Liver (tissue), 9 donors: ENCODE results near the gene CFAP90. TPM values are rescaled to one million over a fixed set of nuclear protein-coding genes. Genes with fewer than 3 reads are reported as not detected.

ENCODE experiments used
- DNase-seq: peaks from one replicate; pipeline ENCODE4 v3.0.0-alpha.2; 2017; ENCODE audit warnings: low spot score
- H3K27ac ChIP-seq, 2 donors: one replicate each; pipeline ENCODE4 v1.7.0; 2013; ENCODE audit warnings: inconsistent platforms in 2 of 2, low read length in 2 of 2, control low read depth in 1 of 2, low read depth in 1 of 2, mild to moderate bottlenecking in 1 of 2
- H3K27me3 ChIP-seq, 4 donors: one replicate each; pipeline versions ENCODE4 v1.6.1 to v1.7.0; 2013; ENCODE audit warnings: low read length in 3 of 4, inconsistent platforms in 1 of 4, mild to moderate bottlenecking in 1 of 4, moderate library complexity in 1 of 4; ENCODE audit not compliant: control insufficient read depth in 4 of 4, insufficient read depth in 4 of 4
- H3K36me3 ChIP-seq, 4 donors: one replicate each; pipeline versions ENCODE4 v1.6.1 to v1.7.0; 2013; ENCODE audit warnings: low read length in 3 of 4, mild to moderate bottlenecking in 3 of 4, low read depth in 1 of 4, moderate library complexity in 1 of 4; ENCODE audit not compliant: control insufficient read depth in 4 of 4, insufficient read depth in 3 of 4
- H3K4me1 ChIP-seq, 4 donors: one replicate each; pipeline versions ENCODE4 v1.6.1 to v1.7.0; 2013; ENCODE audit warnings: low read length in 3 of 4, mild to moderate bottlenecking in 3 of 4, moderate library complexity in 1 of 4; ENCODE audit not compliant: control insufficient read depth in 4 of 4, insufficient read depth in 4 of 4
- H3K4me3 ChIP-seq, 3 donors: one replicate each; pipeline versions ENCODE4 v1.6.1 to v1.7.0; 2013; ENCODE audit warnings: low read length in 3 of 3, control low read depth in 1 of 3, low read depth in 1 of 3, mild to moderate bottlenecking in 1 of 3
- H3K9ac ChIP-seq, 2 donors: one replicate each; pipeline ENCODE4 v1.7.0; 2013; ENCODE audit warnings: low read length in 2 of 2, mild to moderate bottlenecking in 2 of 2, moderate library complexity in 2 of 2, control low read depth in 1 of 2, low read depth in 1 of 2
- H3K9me3 ChIP-seq, 4 donors: one replicate each; pipeline versions ENCODE4 v1.6.1 to v1.7.0; 2013; ENCODE audit warnings: low read length in 3 of 4; ENCODE audit not compliant: control insufficient read depth in 4 of 4
- FOXA1 ChIP-seq: IDR thresholded peaks from 2 replicates; pipeline ENCODE4 v1.6.1; 2016; ENCODE audit warnings: antibody characterized with exemption
- GABPA ChIP-seq, 2 donors: IDR thresholded peaks in 1 of 2; conservative IDR thresholded peaks in 1 of 2; 2 replicates each; pipeline ENCODE4 v1.6.1; 2016; ENCODE audit warnings: antibody characterized with exemption in 2 of 2, mild to moderate bottlenecking in 1 of 2, moderate library complexity in 1 of 2
- JUND ChIP-seq, 2 donors: IDR thresholded peaks; 2 replicates each; pipeline ENCODE4 v1.6.1; 2016; ENCODE audit warnings: antibody characterized with exemption in 2 of 2
- NR2F2 ChIP-seq: IDR thresholded peaks from 2 replicates; pipeline ENCODE4 v1.6.1; 2016; ENCODE audit warnings: antibody characterized with exemption
- WGBS: extraction: QIAGEN DNeasy Blood & Tissue Kit; methylation state at CpG from one replicate; pipeline ENCODE4 v1.1.7; 2013; 5-methylcytosine and 5-hydroxymethylcytosine counted together
- polyA plus RNA-seq, 2 donors: library from polyadenylated mRNA; stranded (reverse) in 1 of 2; unstranded in 1 of 2; fragments of 200-250 nt in 1 of 2; fragments of >200 nt in 1 of 2; fragmentation: Nextera tagmentation in 1 of 2; extraction: Ambion mirVana in 1 of 2; gene quantifications; one replicate each; pipeline versions ENCODE4 v1.2.1 to v1.2.3, GENCODE V29; 2013 to 2015
- total RNA-seq, 2 donors: library from RNA; depleted of rRNA; stranded (reverse); fragments of >200 nt; gene quantifications; one replicate each; pipeline ENCODE4 v1.2.3, GENCODE V29; 2014
- TF ChIP-seq, protein P1 (sequence below): IDR thresholded peaks from 2 replicates; pipeline ENCODE4 v1.6.1; 2016; ENCODE audit warnings: antibody characterized with exemption
- donor health status: healthy.
- donor health status: healthy.
- donor health status: healthy.
- donor health status: healthy.
- donor health status: healthy.

CFAP90 gene
- total and polyA plus RNA-seq, 4 donors = 0.42 to 1.0 (median 0.59) TPM

DNA sequence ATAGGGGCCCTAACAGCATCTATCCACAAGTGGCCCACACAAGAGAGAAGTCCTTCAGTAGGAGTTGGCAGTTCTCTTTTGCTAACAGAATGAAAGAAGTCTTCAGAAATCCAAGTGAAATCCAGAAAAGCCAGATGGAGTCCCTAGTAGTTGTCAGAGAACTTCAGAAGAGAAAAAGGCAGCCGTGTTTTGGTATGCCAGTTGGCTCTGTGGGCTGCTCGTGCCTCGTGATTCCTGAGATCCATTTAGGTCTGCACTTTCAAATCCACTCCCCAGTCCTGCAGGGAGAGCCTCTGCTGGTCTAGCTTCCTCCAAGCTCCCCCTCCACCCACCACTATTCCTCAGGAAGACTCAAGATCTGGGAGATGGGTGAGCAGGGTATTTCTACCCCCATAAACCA is 69.0 kb downstream of the CFAP90 start:
- Histone ChIP-seq H3K36me3 (no peaks in the 10 kb centered on the region), H3K4me1 (no peaks in the 10 kb centered on the region), H3K4me3 (no peak overlapping the region), H3K27me3 (peaks cover 0 to 8% (median 2%) of the 10 kb centered on the region in 4 donors), H3K9me3 (no peaks in the 10 kb centered on the region), H3K9ac (no peak overlapping the region), H3K27ac (no peak overlapping the region)
- WGBS = 35% methylated on average over 3 of the region's 3 CpGs
- no peak for DNase-seq
- TF ChIP-seq NR2F2 (no peak), GABPA (IDR thresholded peaks at IDR 0.05 in 1 of 2, conservative IDR thresholded peaks at IDR 0.05 in 1 of 2) (no peak), JUND (IDR thresholded peaks at IDR 0.05) (no peak), FOXA1 (no peak)
- TF ChIP-seq, protein P1, sequence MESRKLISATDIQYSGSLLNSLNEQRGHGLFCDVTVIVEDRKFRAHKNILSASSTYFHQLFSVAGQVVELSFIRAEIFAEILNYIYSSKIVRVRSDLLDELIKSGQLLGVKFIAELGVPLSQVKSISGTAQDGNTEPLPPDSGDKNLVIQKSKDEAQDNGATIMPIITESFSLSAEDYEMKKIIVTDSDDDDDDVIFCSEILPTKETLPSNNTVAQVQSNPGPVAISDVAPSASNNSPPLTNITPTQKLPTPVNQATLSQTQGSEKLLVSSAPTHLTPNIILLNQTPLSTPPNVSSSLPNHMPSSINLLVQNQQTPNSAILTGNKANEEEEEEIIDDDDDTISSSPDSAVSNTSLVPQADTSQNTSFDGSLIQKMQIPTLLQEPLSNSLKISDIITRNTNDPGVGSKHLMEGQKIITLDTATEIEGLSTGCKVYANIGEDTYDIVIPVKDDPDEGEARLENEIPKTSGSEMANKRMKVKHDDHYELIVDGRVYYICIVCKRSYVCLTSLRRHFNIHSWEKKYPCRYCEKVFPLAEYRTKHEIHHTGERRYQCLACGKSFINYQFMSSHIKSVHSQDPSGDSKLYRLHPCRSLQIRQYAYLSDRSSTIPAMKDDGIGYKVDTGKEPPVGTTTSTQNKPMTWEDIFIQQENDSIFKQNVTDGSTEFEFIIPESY = no peak

Other genes starting within 250 kb of the CFAP90 start
- 10 to 100 TPM in 1 of 2 donors, 1 to 10 TPM in 1; 9.5 to 11.3 TPM for gene FASTKD3, start 17.9 kb upstream of the CFAP90 start, total RNA-seq
- gene FASTKD3, start 17.9 kb upstream of the CFAP90 start, polyA plus RNA-seq = 1 to 10 TPM; 6.3 to 9.5 TPM
- gene MTRR, start 18.0 kb upstream of the CFAP90 start, total RNA-seq = 10 to 100 TPM; 16.2 to 49.7 TPM
- 10 to 100 TPM; 17.8 to 18.1 TPM for gene MTRR, start 18.0 kb upstream of the CFAP90 start, polyA plus RNA-seq